Erythroblast (primary cell): ENCODE measurements around the gene CAND1.

Experiments used
- GATA1 ChIP-seq: IDR thresholded peaks from 2 replicates; pipeline ENCODE4 v1.6.1; 2011; ENCODE audit warnings: low read depth, mild to moderate bottlenecking, control low read depth, low read length, moderate library complexity
- POLR2A ChIP-seq: IDR thresholded peaks from 2 replicates; pipeline ENCODE4 v1.6.1; 2011; ENCODE audit warnings: mild to moderate bottlenecking, low read length

DNA sequence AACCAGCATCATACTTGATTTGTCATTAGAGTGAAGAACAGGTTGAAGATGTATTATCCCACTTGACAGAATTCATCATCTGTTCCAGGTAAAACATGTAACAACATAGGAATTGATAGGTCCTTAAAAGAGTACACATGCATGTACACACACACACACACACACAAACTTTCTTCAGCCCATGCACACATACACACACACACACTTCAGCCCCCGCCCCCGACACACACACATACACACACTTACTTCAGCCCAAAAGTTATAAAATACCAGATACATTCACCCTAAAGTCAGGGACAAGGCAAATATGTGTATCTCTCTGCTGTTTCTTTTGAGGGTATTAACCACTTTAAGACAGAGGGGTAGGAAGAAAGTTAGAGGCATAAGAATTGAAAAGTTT is 15.4 kb downstream of the CAND1 start:
- TF ChIP-seq POLR2A (no peak), GATA1 (no peak)
